Ishikawa (cell line): ENCODE measurements around the gene UBA3.

Experiments
- FOXM1 ChIP-seq: IDR thresholded peaks from 2 replicates; pipeline ENCODE4 v1.6.1; 2012; ENCODE audit warnings: low read depth, borderline replicate concordance
- TEAD4 ChIP-seq: IDR thresholded peaks from 2 replicates; pipeline ENCODE4 v1.6.1; 2012

- TF ChIP-seq FOXM1 (no peak), TEAD4 (no peak)
Measured at GRCh38 chr3:69104586-69104985, 24.4 kb upstream of the UBA3 start.
